K562 (cell line): ENCODE results near the gene ZNF816. TPM values are rescaled to one million over a fixed set of nuclear protein-coding genes. Genes with fewer than 3 reads are reported as not detected.

ENCODE experiments used
- polyA plus RNA-seq, 8 experiments: library from polyadenylated mRNA; depleted of rRNA in 4 of 8; stranded (reverse) in 5 of 8; unstranded in 3 of 8; fragments of >200 nt; fragmentation: Nextera tagmentation in 2 of 8; fragmentation: Illumina TruSeq in 1 of 8; extraction: Ambion mirVana in 2 of 8; extraction: Trizol in 1 of 8; gene quantifications; 2 replicates each; pipeline versions ENCODE4 v1.2.1 to v1.2.3, GENCODE V29; 2011 to 2014; ENCODE audit warnings: inconsistent platforms in 1 of 8, missing spikeins in 1 of 8
- total RNA-seq, 7 experiments: library from RNA; depleted of rRNA in 6 of 7; stranded (reverse); fragments of >200 nt in 6 of 7; fragmentation: Illumina TruSeq in 2 of 7; extraction: Trizol in 2 of 7; gene quantifications; 2 replicates each; pipeline versions ENCODE4 v1.2.1 to v1.2.3, GENCODE V29; 2011 to 2021; ENCODE audit warnings: low replicate concordance in 1 of 7

The ZNF816 gene
- total and polyA plus RNA-seq, 9 of the 15 experiments (the other 6 are each of a cell fraction or from before 2014, with no cell fraction given) = 8.6 to 23.4 (median 13.0) TPM

Other genes starting within 250 kb of the ZNF816 start
Only the 7 nearest of the 12 such genes appear.
- 18.7 and 19.4 TPM in 2 replicates for gene ZNF28, start 141.2 kb downstream of the ZNF816 start, total RNA-seq (2014; rRNA removed)
- gene ZNF28, start 141.2 kb downstream of the ZNF816 start, total RNA-seq (2014; rRNA removed; fragmentation: Illumina TruSeq; extraction: Trizol) = 35.9 and 39.0 TPM in 2 replicates
- gene ZNF28, start 141.2 kb downstream of the ZNF816 start, total RNA-seq (2015; rRNA removed; fragmentation: Illumina TruSeq; extraction: Trizol) = 31.5 and 31.6 TPM in 2 replicates
- gene ZNF28, start 141.2 kb downstream of the ZNF816 start, total RNA-seq (2021) = 18.9 and 23.7 TPM in 2 replicates
- 21.5 and 33.0 TPM in 2 replicates for gene ZNF28, start 141.2 kb downstream of the ZNF816 start, polyA plus RNA-seq (2011; rRNA removed)
- 18.9 and 35.2 TPM in 2 replicates for gene ZNF28, start 141.2 kb downstream of the ZNF816 start, polyA plus RNA-seq (2014; fragmentation: Illumina TruSeq; extraction: Trizol)
- 10 to 100 TPM; 25.5 to 38.5 TPM for gene ZNF28, start 141.2 kb downstream of the ZNF816 start, polyA plus RNA-seq (2014; fragmentation: Nextera tagmentation; extraction: Ambion mirVana)
- 10.4 and 25.7 TPM in 2 replicates for gene ZNF28, start 141.2 kb downstream of the ZNF816 start, polyA plus RNA-seq (2014; rRNA removed)
- 17.4 and 18.9 TPM in 2 replicates for gene ZNF468, start 105.3 kb downstream of the ZNF816 start, total RNA-seq (2014; rRNA removed)
- gene ZNF468, start 105.3 kb downstream of the ZNF816 start, total RNA-seq (2014; rRNA removed; fragmentation: Illumina TruSeq; extraction: Trizol) = 32.7 and 36.9 TPM in 2 replicates
- 27.3 and 28.2 TPM in 2 replicates for gene ZNF468, start 105.3 kb downstream of the ZNF816 start, total RNA-seq (2015; rRNA removed; fragmentation: Illumina TruSeq; extraction: Trizol)
- gene ZNF468, start 105.3 kb downstream of the ZNF816 start, total RNA-seq (2021) = 18.9 and 20.7 TPM in 2 replicates
- gene ZNF468, start 105.3 kb downstream of the ZNF816 start, polyA plus RNA-seq (2011; rRNA removed) = 29.0 and 36.2 TPM in 2 replicates
- 21.1 and 23.2 TPM in 2 replicates for gene ZNF468, start 105.3 kb downstream of the ZNF816 start, polyA plus RNA-seq (2014; fragmentation: Illumina TruSeq; extraction: Trizol)
- gene ZNF468, start 105.3 kb downstream of the ZNF816 start, polyA plus RNA-seq (2014; fragmentation: Nextera tagmentation; extraction: Ambion mirVana) = 10 to 100 TPM; 17.9 to 24.0 TPM
- 15.9 and 17.5 TPM in 2 replicates for gene ZNF468, start 105.3 kb downstream of the ZNF816 start, polyA plus RNA-seq (2014; rRNA removed)
- gene ZNF320, start 65.2 kb downstream of the ZNF816 start, total RNA-seq (2014; rRNA removed) = 7.7 and 8.3 TPM in 2 replicates
- gene ZNF320, start 65.2 kb downstream of the ZNF816 start, total RNA-seq (2014; rRNA removed; fragmentation: Illumina TruSeq; extraction: Trizol) = 14.6 and 16.1 TPM in 2 replicates
- gene ZNF320, start 65.2 kb downstream of the ZNF816 start, total RNA-seq (2015; rRNA removed; fragmentation: Illumina TruSeq; extraction: Trizol) = 11.4 and 11.7 TPM in 2 replicates
- gene ZNF320, start 65.2 kb downstream of the ZNF816 start, total RNA-seq (2021) = 11.9 and 14.2 TPM in 2 replicates
- gene ZNF320, start 65.2 kb downstream of the ZNF816 start, polyA plus RNA-seq (2011; rRNA removed) = 25.4 and 25.6 TPM in 2 replicates
- 8.3 and 11.4 TPM in 2 replicates for gene ZNF320, start 65.2 kb downstream of the ZNF816 start, polyA plus RNA-seq (2014; fragmentation: Illumina TruSeq; extraction: Trizol)
- gene ZNF320, start 65.2 kb downstream of the ZNF816 start, polyA plus RNA-seq (2014; fragmentation: Nextera tagmentation; extraction: Ambion mirVana) = 1 to 10 TPM; 5.4 to 6.5 TPM
- gene ZNF320, start 65.2 kb downstream of the ZNF816 start, polyA plus RNA-seq (2014; rRNA removed) = 11.0 and 15.6 TPM in 2 replicates
- 6.9 and 8.9 TPM in 2 replicates for gene ZNF888, start 39.5 kb downstream of the ZNF816 start, total RNA-seq (2014; rRNA removed)
- gene ZNF888, start 39.5 kb downstream of the ZNF816 start, total RNA-seq (2014; rRNA removed; fragmentation: Illumina TruSeq; extraction: Trizol) = 13.3 and 15.5 TPM in 2 replicates
- gene ZNF888, start 39.5 kb downstream of the ZNF816 start, total RNA-seq (2015; rRNA removed; fragmentation: Illumina TruSeq; extraction: Trizol) = 12.1 TPM in 2 replicates
- gene ZNF888, start 39.5 kb downstream of the ZNF816 start, total RNA-seq (2021) = 8.3 and 10.7 TPM in 2 replicates
- 9.6 and 12.5 TPM in 2 replicates for gene ZNF888, start 39.5 kb downstream of the ZNF816 start, polyA plus RNA-seq (2011; rRNA removed)
- gene ZNF888, start 39.5 kb downstream of the ZNF816 start, polyA plus RNA-seq (2014; fragmentation: Illumina TruSeq; extraction: Trizol) = 9.9 and 10.1 TPM in 2 replicates
- 1 to 10 TPM; 1.6 to 2.7 TPM for gene ZNF888, start 39.5 kb downstream of the ZNF816 start, polyA plus RNA-seq (2014; fragmentation: Nextera tagmentation; extraction: Ambion mirVana)
- 4.5 and 5.9 TPM in 2 replicates for gene ZNF888, start 39.5 kb downstream of the ZNF816 start, polyA plus RNA-seq (2014; rRNA removed)
- not detected in 2 replicates for gene ERVV-1, start 51.0 kb upstream of the ZNF816 start, total RNA-seq (2014; rRNA removed)
- not detected in 2 replicates for gene ERVV-1, start 51.0 kb upstream of the ZNF816 start, total RNA-seq (2014; rRNA removed; fragmentation: Illumina TruSeq; extraction: Trizol)
- gene ERVV-1, start 51.0 kb upstream of the ZNF816 start, total RNA-seq (2015; rRNA removed; fragmentation: Illumina TruSeq; extraction: Trizol) = not detected in 2 replicates
- gene ERVV-1, start 51.0 kb upstream of the ZNF816 start, total RNA-seq (2021) = not detected in 2 replicates
- 0.05 and 0.08 TPM in 2 replicates for gene ERVV-1, start 51.0 kb upstream of the ZNF816 start, polyA plus RNA-seq (2011; rRNA removed)
- gene ERVV-1, start 51.0 kb upstream of the ZNF816 start, polyA plus RNA-seq (2014; fragmentation: Illumina TruSeq; extraction: Trizol) = not detected in 2 replicates
- gene ERVV-1, start 51.0 kb upstream of the ZNF816 start, polyA plus RNA-seq (2014; fragmentation: Nextera tagmentation; extraction: Ambion mirVana) = not detected
- gene ERVV-1, start 51.0 kb upstream of the ZNF816 start, polyA plus RNA-seq (2014; rRNA removed) = not detected in 2 replicates
- not detected in 2 replicates for gene ERVV-2, start 81.9 kb upstream of the ZNF816 start, total RNA-seq (2014; rRNA removed)
- 0.07 TPM in 1 of 2 replicates, not detected in the other for gene ERVV-2, start 81.9 kb upstream of the ZNF816 start, total RNA-seq (2014; rRNA removed; fragmentation: Illumina TruSeq; extraction: Trizol)
- gene ERVV-2, start 81.9 kb upstream of the ZNF816 start, total RNA-seq (2015; rRNA removed; fragmentation: Illumina TruSeq; extraction: Trizol) = 0.07 TPM in 1 of 2 replicates, not detected in the other
- 0.07 TPM in 1 of 2 replicates, not detected in the other for gene ERVV-2, start 81.9 kb upstream of the ZNF816 start, total RNA-seq (2021)
- gene ERVV-2, start 81.9 kb upstream of the ZNF816 start, polyA plus RNA-seq (2011; rRNA removed) = 0.07 and 0.08 TPM in 2 replicates
- gene ERVV-2, start 81.9 kb upstream of the ZNF816 start, polyA plus RNA-seq (2014; fragmentation: Illumina TruSeq; extraction: Trizol) = 0.07 TPM in 1 of 2 replicates, not detected in the other
- gene ERVV-2, start 81.9 kb upstream of the ZNF816 start, polyA plus RNA-seq (2014; fragmentation: Nextera tagmentation; extraction: Ambion mirVana) = not detected
- gene ERVV-2, start 81.9 kb upstream of the ZNF816 start, polyA plus RNA-seq (2014; rRNA removed) = not detected in 2 replicates
- 8.7 and 12.0 TPM in 2 replicates for gene ZNF160, start 140.5 kb upstream of the ZNF816 start, total RNA-seq (2014; rRNA removed)
- gene ZNF160, start 140.5 kb upstream of the ZNF816 start, total RNA-seq (2014; rRNA removed; fragmentation: Illumina TruSeq; extraction: Trizol) = 17.6 and 19.1 TPM in 2 replicates
- gene ZNF160, start 140.5 kb upstream of the ZNF816 start, total RNA-seq (2015; rRNA removed; fragmentation: Illumina TruSeq; extraction: Trizol) = 12.4 and 13.0 TPM in 2 replicates
- gene ZNF160, start 140.5 kb upstream of the ZNF816 start, total RNA-seq (2021) = 11.6 and 11.8 TPM in 2 replicates
- 21.3 and 22.1 TPM in 2 replicates for gene ZNF160, start 140.5 kb upstream of the ZNF816 start, polyA plus RNA-seq (2011; rRNA removed)
- gene ZNF160, start 140.5 kb upstream of the ZNF816 start, polyA plus RNA-seq (2014; fragmentation: Illumina TruSeq; extraction: Trizol) = 13.4 and 14.9 TPM in 2 replicates
- gene ZNF160, start 140.5 kb upstream of the ZNF816 start, polyA plus RNA-seq (2014; fragmentation: Nextera tagmentation; extraction: Ambion mirVana) = 1 to 10 TPM; 3.6 to 7.5 TPM
- gene ZNF160, start 140.5 kb upstream of the ZNF816 start, polyA plus RNA-seq (2014; rRNA removed) = 7.3 and 10.3 TPM in 2 replicates